HG03039 (cell line): ENCODE data around the gene PLPP6.
A peak's percentile ranks its signal among the peaks of the same experiment; 100 is the strongest.

ENCODE experiments used
- ATAC-seq: cut with Tn5 transposase; IDR thresholded peaks from one replicate; pipeline ENCODE4 v1.9.1; 2021; ENCODE audit warnings: mild to moderate bottlenecking, moderate library complexity; ENCODE audit not compliant: unreplicated experiment

The PLPP6 gene

DNA sequence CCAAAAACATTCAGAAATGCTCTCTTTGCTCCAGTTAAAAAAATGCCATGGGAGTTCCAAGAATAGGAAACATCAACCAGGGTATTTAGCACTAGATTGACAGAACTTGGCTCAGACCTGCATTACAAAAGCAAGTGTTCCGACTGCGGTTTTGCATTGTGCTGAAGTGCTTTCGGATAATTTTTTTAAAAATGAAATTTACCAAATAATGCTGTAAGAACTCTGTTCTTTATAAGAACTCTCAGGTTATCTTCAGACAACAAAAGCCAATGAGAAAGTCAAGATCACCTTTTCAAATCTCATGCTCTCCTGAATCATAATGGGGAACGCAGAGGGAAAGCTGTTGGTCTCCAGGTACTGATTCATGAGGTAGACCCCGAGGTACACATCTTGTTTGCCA, 483 bp upstream of the PLPP6 start:
- ATAC-seq: no peak

- no peak for ATAC-seq
Measured at GRCh38 chr9:4662989-4663792, 1.1 kb downstream of the PLPP6 start.

DNA sequence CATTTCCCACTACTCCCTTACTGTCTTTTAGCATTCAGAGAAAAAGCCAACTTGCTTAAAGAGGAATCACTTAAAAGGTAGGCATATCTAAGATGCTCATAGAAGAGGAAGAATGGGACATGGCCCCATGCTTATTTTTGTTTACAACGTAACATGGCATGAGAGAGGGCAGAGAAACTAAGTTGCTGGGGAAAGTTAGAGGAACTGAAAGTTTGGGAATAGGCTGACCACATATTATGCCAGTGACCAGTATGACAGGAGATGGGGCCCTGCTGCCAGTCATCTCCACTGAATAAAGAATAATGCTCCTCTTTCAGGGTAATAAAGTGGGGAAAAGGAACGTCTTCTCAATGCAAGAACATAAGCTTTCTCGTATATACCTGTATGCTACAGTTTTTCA, 1.9 kb downstream of the PLPP6 start:
- no peak for ATAC-seq

GRCh38 chr9:4665357-4665756, 3.3 kb downstream of the PLPP6 start:
- no peak for ATAC-seq

DNA sequence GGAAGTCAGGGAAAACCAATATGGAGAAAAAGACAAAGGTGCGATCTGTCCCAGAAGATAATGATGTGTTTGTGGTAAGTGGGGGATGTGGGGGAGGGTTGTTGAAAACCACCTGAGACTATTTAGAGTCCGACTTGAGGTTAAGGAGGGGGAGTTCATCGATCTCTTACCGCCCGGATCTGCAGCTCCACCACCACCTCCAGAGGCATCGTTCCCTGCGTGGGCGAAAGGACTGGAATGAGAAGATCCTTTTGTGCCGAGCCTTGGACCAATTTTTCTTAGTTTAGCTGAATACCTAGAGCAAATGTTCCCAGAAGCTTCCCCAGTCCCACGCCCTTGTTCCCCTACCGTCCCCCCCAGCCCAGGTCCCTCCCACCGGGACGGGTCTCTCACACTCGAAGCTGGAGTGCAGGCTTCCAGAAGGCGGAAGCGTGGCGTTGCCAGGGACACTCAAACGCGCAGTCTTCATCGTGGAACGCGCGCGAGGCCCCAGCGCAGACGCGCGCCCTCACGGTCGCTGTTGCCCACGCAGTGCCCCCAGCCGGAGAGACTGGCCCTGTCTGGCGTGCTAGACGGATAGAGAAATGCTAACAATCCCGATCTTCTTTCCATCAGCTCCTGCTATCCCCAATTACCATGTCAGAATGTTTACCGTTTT, 4.1 kb downstream of the PLPP6 start, which contains the start of gene SPATA6L:
Gene SPATA6L (minus strand): TSS at position 439 of the 658 bp plus-strand sequence. CDS start 230 bp downstream, at position 209.
- no peak for ATAC-seq

DNA sequence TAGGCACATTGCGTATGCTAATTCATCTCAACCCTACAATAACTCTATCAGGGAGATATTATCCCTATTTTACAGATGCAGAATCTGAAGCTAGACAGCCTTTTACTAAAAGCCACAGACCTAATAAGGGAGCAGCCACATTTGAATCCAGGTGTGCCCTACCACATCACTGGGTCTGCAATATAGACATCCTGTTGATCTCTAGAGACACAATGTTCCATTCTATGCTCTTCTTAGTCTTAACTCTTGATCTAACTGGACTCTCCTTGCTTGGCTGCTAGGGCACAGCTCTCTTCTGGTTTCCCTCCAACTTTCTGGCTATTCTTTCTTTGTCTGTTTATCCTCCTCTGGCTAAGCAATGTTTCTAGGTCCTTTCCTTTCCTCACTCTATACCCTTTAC, 5.6 kb downstream of the PLPP6 start:
- no peak for ATAC-seq

GRCh38 chr9:4668604-4669003, 6.5 kb downstream of the PLPP6 start:
- no peak for ATAC-seq

DNA sequence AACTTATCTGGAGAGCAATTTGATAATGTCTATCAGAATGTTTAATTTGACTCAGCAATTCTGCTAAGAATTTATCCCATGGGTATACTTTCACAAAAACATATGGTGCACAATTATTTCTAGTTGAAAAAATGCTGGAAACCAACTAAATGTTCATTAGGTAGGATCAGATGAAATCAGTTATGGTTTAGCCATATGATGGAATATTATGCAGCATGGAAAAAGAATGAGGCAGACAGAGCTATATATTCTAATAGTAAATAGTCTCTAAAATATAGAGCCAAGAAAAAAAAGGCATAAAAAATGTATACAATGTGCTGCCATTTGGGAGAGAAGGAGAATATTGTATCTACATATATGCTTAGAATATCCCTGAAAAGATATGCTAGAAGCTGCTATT, 7.8 kb downstream of the PLPP6 start:
- no peak for ATAC-seq

DNA sequence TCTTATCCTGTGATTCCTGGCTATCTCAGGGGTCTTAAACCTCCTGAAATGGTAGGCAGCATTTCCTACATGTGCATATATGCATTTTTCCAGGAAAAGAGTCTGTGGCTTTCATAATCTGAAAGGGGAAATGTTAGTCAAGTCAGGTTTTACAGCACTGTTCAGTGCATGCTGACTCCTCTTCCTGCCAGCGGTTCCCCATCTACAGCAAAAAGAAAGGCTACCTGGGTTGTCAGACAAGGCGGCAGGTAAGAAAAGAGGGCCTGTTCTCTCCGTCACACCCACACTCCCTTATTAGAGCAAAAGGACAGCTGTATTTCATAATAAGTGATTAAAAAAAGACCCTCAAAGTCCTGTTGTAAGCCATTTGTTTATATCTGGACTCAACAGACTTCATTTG, 8.5 kb downstream of the PLPP6 start:
- no peak for ATAC-seq

- no peak for ATAC-seq
Measured at GRCh38 chr9:4671737-4672136, 9.6 kb downstream of the PLPP6 start.

- ATAC-seq: no peak
Measured at GRCh38 chr9:4674783-4675182, 12.7 kb downstream of the PLPP6 start.

GRCh38 chr9:4677392-4677791, 15.3 kb downstream of the PLPP6 start:
- ATAC-seq: no peak

DNA sequence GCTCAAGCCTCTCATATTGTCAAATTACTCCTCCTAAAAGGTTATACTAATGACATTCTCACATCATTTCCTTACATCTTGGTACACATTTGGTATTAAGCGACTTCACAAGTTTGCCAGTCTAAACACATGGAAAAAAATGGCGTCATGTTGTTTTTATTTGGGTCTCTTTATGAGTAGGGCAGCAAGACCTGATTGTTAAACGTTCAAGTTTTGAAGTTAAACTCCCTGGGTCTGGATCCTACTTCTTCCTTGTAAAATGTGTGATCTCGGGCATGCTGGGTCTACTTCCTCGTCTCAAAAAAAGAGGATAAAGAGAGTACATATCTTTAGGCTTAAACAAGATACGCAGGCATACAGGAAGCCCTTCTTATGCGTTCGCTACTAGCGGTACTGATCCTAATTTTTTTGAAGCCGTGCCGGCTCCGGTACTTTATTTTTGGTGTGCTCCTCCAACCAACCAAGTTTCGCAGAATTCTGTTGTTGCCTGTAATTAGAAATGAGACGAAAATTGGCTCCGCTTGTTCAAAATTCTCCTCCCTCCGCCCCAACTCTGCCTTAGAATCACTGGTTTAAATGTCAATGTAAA, 16.7 kb downstream of the PLPP6 start:
- ATAC-seq: no peak

- ATAC-seq: peak; percentile 93
Measured at GRCh38 chr9:4679268-4680172, 17.4 kb downstream of the PLPP6 start, which contains the start of gene CDC37L1. Gene CDC37L1, plus strand, starts transcription at chr9:4679569. Its CDS starts 199 bp downstream, at chr9:4679768.

DNA sequence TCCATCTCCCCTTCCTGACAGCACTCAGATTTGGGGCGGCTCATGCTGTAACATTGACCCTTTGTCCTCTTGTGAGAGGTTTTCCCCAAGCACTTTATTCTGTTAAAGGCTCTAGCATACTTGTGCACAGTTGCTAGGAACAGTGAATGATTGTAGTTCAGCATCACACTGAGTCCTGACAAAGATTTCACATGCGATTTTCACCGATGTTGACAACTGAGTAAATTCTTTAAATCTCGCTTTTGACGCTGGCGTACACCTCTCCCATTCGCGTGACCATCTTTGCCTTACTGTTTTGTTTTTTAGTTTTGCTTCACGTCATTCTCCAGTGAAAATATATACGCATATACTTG, 18.1 kb downstream of the PLPP6 start:
- ATAC-seq: no peak

DNA sequence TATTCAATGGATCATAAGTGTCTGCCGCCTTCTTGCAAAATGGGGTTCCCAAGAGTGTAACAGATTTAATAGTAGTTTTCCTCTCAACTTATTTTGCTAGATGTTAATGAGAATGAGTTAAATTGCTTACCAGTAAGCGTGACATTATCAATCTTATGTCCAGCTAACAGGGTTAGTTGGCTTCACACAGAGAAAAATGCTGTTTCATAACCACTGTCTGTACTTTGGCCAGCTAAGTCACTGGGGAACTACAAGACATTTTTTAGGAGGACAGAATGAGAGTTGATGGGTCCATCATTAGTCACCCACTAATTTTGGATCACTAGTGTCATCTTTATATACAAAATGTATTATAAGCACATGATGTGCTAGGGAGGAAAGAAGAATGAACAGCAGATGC, 18.7 kb downstream of the PLPP6 start:
- ATAC-seq: no peak

- ATAC-seq: no peak
Measured at GRCh38 chr9:4684820-4685219, 22.7 kb downstream of the PLPP6 start.

- ATAC-seq: no peak
Measured at GRCh38 chr9:4686112-4686511, 24.0 kb downstream of the PLPP6 start.

DNA sequence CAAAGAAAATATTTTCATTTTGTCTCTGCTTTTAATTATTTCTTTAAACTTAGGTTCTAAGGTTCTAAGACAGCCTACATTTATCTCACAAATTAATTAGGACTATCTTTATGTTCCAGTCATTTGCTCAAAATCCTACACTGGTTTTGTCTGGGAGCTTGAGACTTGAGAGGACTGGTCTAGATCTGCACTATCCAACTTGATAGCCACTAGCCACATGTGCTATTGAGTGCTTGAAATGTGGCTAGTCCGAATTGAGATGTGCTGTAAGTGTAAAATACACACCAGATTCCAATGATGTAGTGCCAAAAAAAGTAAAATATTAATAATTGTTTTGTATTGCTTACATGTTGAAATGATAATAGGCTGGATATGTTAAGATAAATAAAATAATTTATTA, 24.5 kb downstream of the PLPP6 start:
- ATAC-seq: no peak

DNA sequence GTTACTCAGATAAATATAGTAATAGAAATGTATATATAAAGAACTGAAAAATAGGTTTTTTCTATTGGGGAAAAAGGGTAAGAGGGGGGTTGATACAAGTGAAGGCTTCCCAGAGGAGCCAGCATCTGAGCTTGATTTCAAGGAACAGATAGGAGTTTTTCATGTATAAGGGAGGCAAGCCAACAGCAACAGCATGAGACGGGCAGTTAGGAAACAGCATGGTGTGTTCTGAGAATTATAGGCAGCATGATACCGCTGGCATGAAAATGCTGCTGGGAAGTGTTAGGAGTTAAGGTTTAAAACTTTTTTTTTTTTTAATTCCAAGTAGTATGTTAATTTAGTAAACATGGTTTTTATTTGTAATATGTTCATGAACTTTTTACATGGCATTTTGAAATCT, 26.9 kb downstream of the PLPP6 start:
- no peak for ATAC-seq

GRCh38 chr9:4689687-4690104, 27.6 kb downstream of the PLPP6 start:
- ATAC-seq: peak; percentile 51
